GM23338 (cell line): ENCODE results near the gene CBFA2T2. TPM values are rescaled to one million over a fixed set of nuclear protein-coding genes. Genes with fewer than 3 reads are reported as not detected.

Source experiments
- ATAC-seq: fragments of 200-7000 bp; cut with Tn5 transposase; 3 replicates; pipeline ENCODE4 v1.9.1; 2020
- DNase-seq: peaks from one replicate; pipeline ENCODE4 v3.0.0-alpha.2; 2015; ENCODE audit warnings: low spot score
- H2AFZ ChIP-seq: fragments of 200-600 bp; sonication (generic); 2 replicates; pipeline ENCODE4 v1.8.0; 2016; ENCODE audit warnings: antibody characterized with exemption, mild to moderate bottlenecking, moderate library complexity
- H3F3A ChIP-seq: fragments of 200-600 bp; sonication (generic); replicated peaks from 2 replicates; pipeline ENCODE4 v1.8.0; 2017; ENCODE audit warnings: antibody characterized with exemption, mixed run types, low read depth
- H3K27ac ChIP-seq: fragments of 200-600 bp; sonication (generic); 2 replicates; pipeline ENCODE4 v1.6.1; 2016; ENCODE audit warnings: low read depth
- H3K27me3 ChIP-seq: fragments of 200-600 bp; sonication (generic); 2 replicates; pipeline ENCODE4 v1.8.0; 2016; ENCODE audit warnings: mild to moderate bottlenecking, mixed run types, moderate library complexity; ENCODE audit not compliant: insufficient read depth
- H3K36me3 ChIP-seq: fragments of 200-600 bp; sonication (generic); 2 replicates; pipeline ENCODE4 v1.8.0; 2016; ENCODE audit warnings: mild to moderate bottlenecking; ENCODE audit not compliant: insufficient read depth
- H3K4me1 ChIP-seq: fragments of 200-600 bp; sonication (generic); 2 replicates; pipeline ENCODE4 v1.8.0; 2016; ENCODE audit warnings: mild to moderate bottlenecking, moderate library complexity; ENCODE audit not compliant: insufficient read depth
- H3K4me2 ChIP-seq: fragments of 200-600 bp; sonication (generic); 2 replicates; pipeline ENCODE4 v1.7.1; 2017; ENCODE audit warnings: mixed run types
- H3K4me3 ChIP-seq: fragments of 200-600 bp; sonication (generic); 2 replicates; pipeline ENCODE4 v1.6.1; 2016; ENCODE audit warnings: mixed run types
- H3K79me2 ChIP-seq: fragments of 200-600 bp; sonication (generic); replicated peaks from 2 replicates; pipeline ENCODE4 v1.8.0; 2017; ENCODE audit warnings: mild to moderate bottlenecking; ENCODE audit not compliant: insufficient read depth
- H3K9me2 ChIP-seq: fragments of 200-600 bp; sonication (generic); 2 replicates; pipeline ENCODE4 v1.8.0; 2017; ENCODE audit not compliant: insufficient read depth
- H4K20me1 ChIP-seq: fragments of 200-600 bp; sonication (generic); replicated peaks from 2 replicates; pipeline ENCODE4 v1.8.0; 2017; ENCODE audit warnings: mild to moderate bottlenecking; ENCODE audit not compliant: insufficient read depth
- H3K27ac Mint-ChIP-seq: 2 replicates; pipeline ENCODE4 v1.8.0; 2020; ENCODE audit warnings: inconsistent platforms, mild to moderate bottlenecking, moderate library complexity, mixed read lengths
- H3K27me3 Mint-ChIP-seq: 3 replicates; pipeline ENCODE4 v1.8.0; 2022; ENCODE audit warnings: low read depth, mild to moderate bottlenecking, moderate library complexity, mixed read lengths, inconsistent platforms; ENCODE audit not compliant: insufficient read depth, poor library complexity
- H3K36me3 Mint-ChIP-seq: 3 replicates; pipeline ENCODE4 v1.8.0; 2021; ENCODE audit warnings: low read depth, mild to moderate bottlenecking, inconsistent platforms, moderate library complexity, mixed read lengths
- H3K4me1 Mint-ChIP-seq: 3 replicates; pipeline ENCODE4 v1.8.0; 2020; ENCODE audit warnings: mild to moderate bottlenecking, inconsistent platforms, mixed read lengths
- H3K4me3 Mint-ChIP-seq: 3 replicates; pipeline ENCODE4 v1.8.0; 2021; ENCODE audit warnings: moderate library complexity, mild to moderate bottlenecking, inconsistent platforms, mixed read lengths
- H3K9me3 Mint-ChIP-seq: 3 replicates; pipeline ENCODE4 v1.8.0; 2020; ENCODE audit warnings: moderate library complexity, mild to moderate bottlenecking, inconsistent platforms, mixed read lengths
- CREB1 ChIP-seq: fragments of 250-450 bp; sonication (Bioruptor Pico); IDR thresholded peaks from 2 replicates; pipeline ENCODE4 v1.5.0; 2020; ENCODE audit warnings: low read depth, mild to moderate bottlenecking, moderate library complexity
- EZH2 ChIP-seq: fragments of 200-600 bp; sonication (generic); IDR thresholded peaks from one replicate; pipeline ENCODE4 v1.8.0; 2017; ENCODE audit warnings: antibody characterized with exemption, mild to moderate bottlenecking, low read depth; ENCODE audit not compliant: unreplicated experiment
- EZH2phosphoT487 ChIP-seq: fragments of 200-600 bp; sonication (generic); IDR thresholded peaks from one replicate; pipeline ENCODE4 v1.8.1; 2018; ENCODE audit warnings: antibody characterized with exemption; ENCODE audit not compliant: unreplicated experiment
- JUNB ChIP-seq: IDR thresholded peaks from one replicate; pipeline ENCODE4 v1.6.1; 2016; ENCODE audit warnings: antibody characterized with exemption; ENCODE audit not compliant: unreplicated experiment
- NANOG ChIP-seq: IDR thresholded peaks from 2 replicates; pipeline ENCODE4 v1.6.1; 2016; ENCODE audit warnings: antibody characterized with exemption, borderline replicate concordance
- POLR2AphosphoS5 ChIP-seq: IDR thresholded peaks from 2 replicates; pipeline ENCODE4 v1.6.1; 2016; ENCODE audit warnings: antibody characterized with exemption, low read depth
- ZNF114 ChIP-seq: fragments of 250-450 bp; sonication (Bioruptor Pico); IDR thresholded peaks from 2 replicates; pipeline ENCODE4 v1.5.0; 2020; ENCODE audit warnings: mild to moderate bottlenecking, moderate library complexity
- ZNF331 ChIP-seq: fragments of 250-450 bp; sonication (Bioruptor Pico); IDR thresholded peaks from 2 replicates; pipeline ENCODE4 v1.5.0; 2020; ENCODE audit warnings: low read depth, mild to moderate bottlenecking, moderate library complexity
- polyA plus RNA-seq: library from polyadenylated mRNA; unstranded; fragments of >200 nt; fragmentation: Nextera tagmentation; extraction: Ambion mirVana; gene quantifications from 2 replicates; pipeline ENCODE4 v1.2.1, GENCODE V29; 2016
- total RNA-seq: library from RNA; depleted of rRNA; stranded (reverse); fragments of >200 nt; shearing (Covaris generic); gene quantifications from 2 replicates; pipeline ENCODE4 v1.2.3, GENCODE V29; 2014
- TF ChIP-seq, protein P1 (sequence below): fragments of 250-450 bp; sonication (Bioruptor Pico); IDR thresholded peaks from 2 replicates; pipeline ENCODE4 v1.5.0; 2020; ENCODE audit warnings: mild to moderate bottlenecking, moderate library complexity
- TF ChIP-seq, protein P2 (sequence below), 2 experiments: fragments of 200-600 bp in 1 of 2; sonication (generic) in 1 of 2; conservative IDR thresholded peaks; 2 replicates each; pipeline versions ENCODE4 v1.5.1 to v1.6.1; 2016 to 2017; ENCODE audit warnings: antibody characterized with exemption in 2 of 2, low read depth in 2 of 2, mild to moderate bottlenecking in 2 of 2, moderate library complexity in 1 of 2
- TF ChIP-seq, protein P3 (sequence below): IDR thresholded peaks from 2 replicates; pipeline ENCODE4 v1.6.1; 2016; ENCODE audit warnings: antibody characterized with exemption
- TF ChIP-seq, protein P4 (sequence below): IDR thresholded peaks from one replicate; pipeline ENCODE4 v1.6.1; 2018; ENCODE audit warnings: antibody characterized with exemption; ENCODE audit not compliant: unreplicated experiment

The CBFA2T2 gene
- total and polyA plus RNA-seq, 2 experiments from 2014 or later: 12.7 to 15.8 TPM

DNA sequence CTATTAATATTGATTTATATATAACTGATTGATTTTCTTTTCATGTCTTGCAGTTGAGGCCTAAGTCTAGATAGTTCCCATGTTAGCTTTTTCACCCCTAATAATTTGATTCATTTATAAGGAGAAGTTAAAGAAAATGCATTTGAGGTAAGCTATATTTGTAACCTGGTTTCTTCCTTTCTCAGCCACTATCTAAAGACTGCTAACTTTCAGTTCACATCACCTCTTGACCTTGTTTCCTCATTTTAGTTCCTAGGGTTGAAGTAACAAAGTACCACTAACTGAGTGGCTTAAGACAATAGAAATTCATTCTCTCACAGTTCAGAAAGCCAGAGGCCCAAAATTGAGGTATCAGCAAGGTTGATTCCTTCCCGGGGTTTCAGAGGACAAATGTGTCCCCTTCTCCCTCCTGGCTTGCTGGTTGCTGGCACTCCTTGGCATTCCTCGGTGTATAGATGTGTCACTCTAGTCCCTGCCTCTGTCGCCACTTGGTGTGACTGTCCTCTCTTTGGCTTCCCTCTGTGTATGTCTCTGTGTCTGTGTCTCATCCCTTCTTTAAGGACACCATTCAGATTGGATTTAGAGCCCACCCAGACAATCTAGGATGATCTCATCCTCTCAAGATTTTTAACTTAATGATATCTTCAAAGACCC is 116.3 kb downstream of the CBFA2T2 start (continued):
- TF ChIP-seq, protein P1, sequence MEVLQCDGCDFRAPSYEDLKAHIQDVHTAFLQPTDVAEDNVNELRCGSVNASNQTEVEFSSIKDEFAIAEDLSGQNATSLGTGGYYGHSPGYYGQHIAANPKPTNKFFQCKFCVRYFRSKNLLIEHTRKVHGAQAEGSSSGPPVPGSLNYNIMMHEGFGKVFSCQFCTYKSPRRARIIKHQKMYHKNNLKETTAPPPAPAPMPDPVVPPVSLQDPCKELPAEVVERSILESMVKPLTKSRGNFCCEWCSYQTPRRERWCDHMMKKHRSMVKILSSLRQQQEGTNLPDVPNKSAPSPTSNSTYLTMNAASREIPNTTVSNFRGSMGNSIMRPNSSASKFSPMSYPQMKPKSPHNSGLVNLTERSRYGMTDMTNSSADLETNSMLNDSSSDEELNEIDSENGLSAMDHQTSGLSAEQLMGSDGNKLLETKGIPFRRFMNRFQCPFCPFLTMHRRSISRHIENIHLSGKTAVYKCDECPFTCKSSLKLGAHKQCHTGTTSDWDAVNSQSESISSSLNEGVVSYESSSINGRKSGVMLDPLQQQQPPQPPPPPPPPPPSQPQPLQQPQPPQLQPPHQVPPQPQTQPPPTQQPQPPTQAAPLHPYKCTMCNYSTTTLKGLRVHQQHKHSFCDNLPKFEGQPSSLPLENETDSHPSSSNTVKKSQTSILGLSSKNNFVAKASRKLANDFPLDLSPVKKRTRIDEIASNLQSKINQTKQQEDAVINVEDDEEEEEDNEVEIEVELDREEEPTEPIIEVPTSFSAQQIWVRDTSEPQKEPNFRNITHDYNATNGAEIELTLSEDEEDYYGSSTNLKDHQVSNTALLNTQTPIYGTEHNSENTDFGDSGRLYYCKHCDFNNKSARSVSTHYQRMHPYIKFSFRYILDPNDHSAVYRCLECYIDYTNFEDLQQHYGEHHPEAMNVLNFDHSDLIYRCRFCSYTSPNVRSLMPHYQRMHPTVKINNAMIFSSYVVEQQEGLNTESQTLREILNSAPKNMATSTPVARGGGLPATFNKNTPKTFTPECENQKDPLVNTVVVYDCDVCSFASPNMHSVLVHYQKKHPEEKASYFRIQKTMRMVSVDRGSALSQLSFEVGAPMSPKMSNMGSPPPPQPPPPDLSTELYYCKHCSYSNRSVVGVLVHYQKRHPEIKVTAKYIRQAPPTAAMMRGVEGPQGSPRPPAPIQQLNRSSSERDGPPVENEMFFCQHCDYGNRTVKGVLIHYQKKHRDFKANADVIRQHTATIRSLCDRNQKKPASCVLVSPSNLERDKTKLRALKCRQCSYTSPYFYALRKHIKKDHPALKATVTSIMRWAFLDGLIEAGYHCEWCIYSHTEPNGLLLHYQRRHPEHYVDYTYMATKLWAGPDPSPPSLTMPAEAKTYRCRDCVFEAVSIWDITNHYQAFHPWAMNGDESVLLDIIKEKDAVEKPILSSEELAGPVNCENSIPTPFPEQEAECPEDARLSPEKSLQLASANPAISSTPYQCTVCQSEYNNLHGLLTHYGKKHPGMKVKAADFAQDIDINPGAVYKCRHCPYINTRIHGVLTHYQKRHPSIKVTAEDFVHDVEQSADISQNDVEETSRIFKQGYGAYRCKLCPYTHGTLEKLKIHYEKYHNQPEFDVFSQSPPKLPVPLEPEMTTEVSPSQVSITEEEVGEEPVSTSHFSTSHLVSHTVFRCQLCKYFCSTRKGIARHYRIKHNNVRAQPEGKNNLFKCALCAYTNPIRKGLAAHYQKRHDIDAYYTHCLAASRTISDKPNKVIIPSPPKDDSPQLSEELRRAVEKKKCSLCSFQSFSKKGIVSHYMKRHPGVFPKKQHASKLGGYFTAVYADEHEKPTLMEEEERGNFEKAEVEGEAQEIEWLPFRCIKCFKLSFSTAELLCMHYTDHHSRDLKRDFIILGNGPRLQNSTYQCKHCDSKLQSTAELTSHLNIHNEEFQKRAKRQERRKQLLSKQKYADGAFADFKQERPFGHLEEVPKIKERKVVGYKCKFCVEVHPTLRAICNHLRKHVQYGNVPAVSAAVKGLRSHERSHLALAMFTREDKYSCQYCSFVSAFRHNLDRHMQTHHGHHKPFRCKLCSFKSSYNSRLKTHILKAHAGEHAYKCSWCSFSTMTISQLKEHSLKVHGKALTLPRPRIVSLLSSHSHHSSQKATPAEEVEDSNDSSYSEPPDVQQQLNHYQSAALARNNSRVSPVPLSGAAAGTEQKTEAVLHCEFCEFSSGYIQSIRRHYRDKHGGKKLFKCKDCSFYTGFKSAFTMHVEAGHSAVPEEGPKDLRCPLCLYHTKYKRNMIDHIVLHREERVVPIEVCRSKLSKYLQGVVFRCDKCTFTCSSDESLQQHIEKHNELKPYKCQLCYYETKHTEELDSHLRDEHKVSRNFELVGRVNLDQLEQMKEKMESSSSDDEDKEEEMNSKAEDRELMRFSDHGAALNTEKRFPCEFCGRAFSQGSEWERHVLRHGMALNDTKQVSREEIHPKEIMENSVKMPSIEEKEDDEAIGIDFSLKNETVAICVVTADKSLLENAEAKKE (CRISPR knock-in tag): no peak

DNA sequence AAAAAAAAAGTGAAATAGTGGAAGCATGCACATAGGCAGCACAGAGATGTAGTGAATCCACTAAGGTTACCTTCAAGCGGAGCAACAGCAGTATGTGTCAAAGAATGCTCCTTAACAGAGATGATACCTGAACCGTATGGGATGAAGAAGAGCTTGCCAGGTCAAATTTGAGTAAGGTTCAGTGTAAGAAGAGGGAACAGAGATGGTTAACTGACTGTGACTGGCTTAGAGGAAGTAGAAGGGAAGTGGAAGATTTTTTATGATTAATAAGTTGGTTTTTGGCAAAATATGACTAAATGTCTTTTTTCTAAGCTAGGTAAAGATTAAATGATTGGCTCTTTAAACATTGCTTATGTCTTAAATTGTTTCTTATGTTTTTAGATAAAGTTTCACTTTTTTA is 119.6 kb downstream of the CBFA2T2 start:
- no peaks in the 10 kb centered on the region for H3K27me3 ChIP-seq
- no peaks in the 10 kb centered on the region for H3F3A ChIP-seq
- H3K4me3 ChIP-seq: no peak overlapping the region
- Mint-ChIP-seq H3K27ac (no peak overlapping the region), H3K27me3 (peaks cover 1% of the 10 kb centered on the region), H3K36me3 (no peaks in the 10 kb centered on the region; the same call in 2 of the 3 replicates), H3K4me1 (no peaks in the 10 kb centered on the region), H3K4me3 (no peak overlapping the region), H3K9me3 (no peaks in the 10 kb centered on the region)
- H3K9me2 ChIP-seq: no peaks in the 10 kb centered on the region
- no peaks in the 10 kb centered on the region for H3K79me2 ChIP-seq
- no peaks in the 10 kb centered on the region; the same call in none of the 2 replicates for H3K36me3 ChIP-seq
- H3K4me2 ChIP-seq: no peak overlapping the region
- ATAC-seq: no peak
- H2AFZ ChIP-seq: no peak overlapping the region
- no peak overlapping the region for H3K27ac ChIP-seq
- DNase-seq: no peak
- H3K4me1 ChIP-seq: no peaks in the 10 kb centered on the region
- peaks cover 6% of the 10 kb centered on the region for H4K20me1 ChIP-seq
- TF ChIP-seq CREB1 (CRISPR knock-in tag) (no peak), POLR2AphosphoS5 (no peak), EZH2phosphoT487 (no peak), EZH2 (no peak), NANOG (no peak), ZNF114 (CRISPR knock-in tag) (no peak), JUNB (no peak), ZNF331 (CRISPR knock-in tag) (no peak)
- TF ChIP-seq, protein P2, sequence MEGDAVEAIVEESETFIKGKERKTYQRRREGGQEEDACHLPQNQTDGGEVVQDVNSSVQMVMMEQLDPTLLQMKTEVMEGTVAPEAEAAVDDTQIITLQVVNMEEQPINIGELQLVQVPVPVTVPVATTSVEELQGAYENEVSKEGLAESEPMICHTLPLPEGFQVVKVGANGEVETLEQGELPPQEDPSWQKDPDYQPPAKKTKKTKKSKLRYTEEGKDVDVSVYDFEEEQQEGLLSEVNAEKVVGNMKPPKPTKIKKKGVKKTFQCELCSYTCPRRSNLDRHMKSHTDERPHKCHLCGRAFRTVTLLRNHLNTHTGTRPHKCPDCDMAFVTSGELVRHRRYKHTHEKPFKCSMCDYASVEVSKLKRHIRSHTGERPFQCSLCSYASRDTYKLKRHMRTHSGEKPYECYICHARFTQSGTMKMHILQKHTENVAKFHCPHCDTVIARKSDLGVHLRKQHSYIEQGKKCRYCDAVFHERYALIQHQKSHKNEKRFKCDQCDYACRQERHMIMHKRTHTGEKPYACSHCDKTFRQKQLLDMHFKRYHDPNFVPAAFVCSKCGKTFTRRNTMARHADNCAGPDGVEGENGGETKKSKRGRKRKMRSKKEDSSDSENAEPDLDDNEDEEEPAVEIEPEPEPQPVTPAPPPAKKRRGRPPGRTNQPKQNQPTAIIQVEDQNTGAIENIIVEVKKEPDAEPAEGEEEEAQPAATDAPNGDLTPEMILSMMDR (conservative IDR thresholded peaks at IDR 0.05; ENCODE audit: low read depth in 2 of 2): no peak
- TF ChIP-seq, protein P3, sequence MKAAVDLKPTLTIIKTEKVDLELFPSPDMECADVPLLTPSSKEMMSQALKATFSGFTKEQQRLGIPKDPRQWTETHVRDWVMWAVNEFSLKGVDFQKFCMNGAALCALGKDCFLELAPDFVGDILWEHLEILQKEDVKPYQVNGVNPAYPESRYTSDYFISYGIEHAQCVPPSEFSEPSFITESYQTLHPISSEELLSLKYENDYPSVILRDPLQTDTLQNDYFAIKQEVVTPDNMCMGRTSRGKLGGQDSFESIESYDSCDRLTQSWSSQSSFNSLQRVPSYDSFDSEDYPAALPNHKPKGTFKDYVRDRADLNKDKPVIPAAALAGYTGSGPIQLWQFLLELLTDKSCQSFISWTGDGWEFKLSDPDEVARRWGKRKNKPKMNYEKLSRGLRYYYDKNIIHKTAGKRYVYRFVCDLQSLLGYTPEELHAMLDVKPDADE: no peak
- TF ChIP-seq, protein P4, sequence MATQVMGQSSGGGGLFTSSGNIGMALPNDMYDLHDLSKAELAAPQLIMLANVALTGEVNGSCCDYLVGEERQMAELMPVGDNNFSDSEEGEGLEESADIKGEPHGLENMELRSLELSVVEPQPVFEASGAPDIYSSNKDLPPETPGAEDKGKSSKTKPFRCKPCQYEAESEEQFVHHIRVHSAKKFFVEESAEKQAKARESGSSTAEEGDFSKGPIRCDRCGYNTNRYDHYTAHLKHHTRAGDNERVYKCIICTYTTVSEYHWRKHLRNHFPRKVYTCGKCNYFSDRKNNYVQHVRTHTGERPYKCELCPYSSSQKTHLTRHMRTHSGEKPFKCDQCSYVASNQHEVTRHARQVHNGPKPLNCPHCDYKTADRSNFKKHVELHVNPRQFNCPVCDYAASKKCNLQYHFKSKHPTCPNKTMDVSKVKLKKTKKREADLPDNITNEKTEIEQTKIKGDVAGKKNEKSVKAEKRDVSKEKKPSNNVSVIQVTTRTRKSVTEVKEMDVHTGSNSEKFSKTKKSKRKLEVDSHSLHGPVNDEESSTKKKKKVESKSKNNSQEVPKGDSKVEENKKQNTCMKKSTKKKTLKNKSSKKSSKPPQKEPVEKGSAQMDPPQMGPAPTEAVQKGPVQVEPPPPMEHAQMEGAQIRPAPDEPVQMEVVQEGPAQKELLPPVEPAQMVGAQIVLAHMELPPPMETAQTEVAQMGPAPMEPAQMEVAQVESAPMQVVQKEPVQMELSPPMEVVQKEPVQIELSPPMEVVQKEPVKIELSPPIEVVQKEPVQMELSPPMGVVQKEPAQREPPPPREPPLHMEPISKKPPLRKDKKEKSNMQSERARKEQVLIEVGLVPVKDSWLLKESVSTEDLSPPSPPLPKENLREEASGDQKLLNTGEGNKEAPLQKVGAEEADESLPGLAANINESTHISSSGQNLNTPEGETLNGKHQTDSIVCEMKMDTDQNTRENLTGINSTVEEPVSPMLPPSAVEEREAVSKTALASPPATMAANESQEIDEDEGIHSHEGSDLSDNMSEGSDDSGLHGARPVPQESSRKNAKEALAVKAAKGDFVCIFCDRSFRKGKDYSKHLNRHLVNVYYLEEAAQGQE: no peak
